Measurements from ENCODE around the gene INTS13.

GRCh38 chr12:26954027-26954426 lies 16.2 kb upstream of the INTS13 start:
- TF ChIP-seq GTF2F1 (IDR thresholded peaks at IDR 0.05; ENCODE audit: low read length): no peak
- TF ChIP-seq HCFC1 (IDR thresholded peaks at IDR 0.05; ENCODE audit: low read depth, low read length): no peak
- no peak for TF ChIP-seq BCLAF1 (IDR thresholded peaks at IDR 0.05)
- TF ChIP-seq TBP (CRISPR knock-in tag; IDR thresholded peaks at IDR 0.05): no peak
- no peak for TF ChIP-seq CTCF (CRISPR knock-in tag; IDR thresholded peaks at IDR 0.05)
- TF ChIP-seq BRCA1 (CRISPR knock-in tag; IDR thresholded peaks at IDR 0.05): no peak
- TF ChIP-seq BRF2 (CRISPR knock-in tag; IDR thresholded peaks at IDR 0.05): no peak
- no peak for TF ChIP-seq PHF8 (CRISPR knock-in tag; IDR thresholded peaks at IDR 0.05)
- no peak for TF ChIP-seq TOPORS (CRISPR knock-in tag; IDR thresholded peaks at IDR 0.05)
- TF ChIP-seq THRA (CRISPR knock-in tag; IDR thresholded peaks at IDR 0.05; ENCODE audit: borderline replicate concordance): no peak

Data from HepG2 (cell line).